ENCODE measurements around the gene C12orf54.

C12orf54 gene

GRCh38 chr12:48525332-48525731 lies 43.0 kb downstream of the C12orf54 start, which contains the start of gene OR8S1:
Gene OR8S1 (plus strand): TSS chr12:48525632. CDS start chr12:48525632, 0 bp downstream.
- H3K79me2 ChIP-seq (ENCODE audit: insufficient read depth, low read length) = no peaks in the 10 kb centered on the region
- H3K27me3 ChIP-seq (ENCODE audit: insufficient read depth, low read length, poor library complexity, severe bottlenecking) = peaks cover 7% of the 10 kb centered on the region
- H2AFZ ChIP-seq (ENCODE audit: low read length) = no peak within 1 kb of the TSS
- no peaks in the 10 kb centered on the region for H3K4me1 ChIP-seq (ENCODE audit: insufficient read depth, low read length, poor library complexity, severe bottlenecking)
- no peaks in the 10 kb centered on the region for H3F3A ChIP-seq (ENCODE audit: low read depth)
- no peaks in the 10 kb centered on the region for H3K9me2 ChIP-seq (replicated peaks; ENCODE audit: low read depth, low read length)
- H3K9ac ChIP-seq (ENCODE audit: low read depth, low read length, poor library complexity, severe bottlenecking) = no peak within 1 kb of the TSS
- H4K20me1 ChIP-seq (ENCODE audit: insufficient read depth, low read length, poor library complexity, severe bottlenecking) = no peaks in the 10 kb centered on the region
- H3K4me3 ChIP-seq (ENCODE audit: low read length, poor library complexity, severe bottlenecking) = no peak within 1 kb of the TSS
- no peaks in the 10 kb centered on the region for H3K36me3 ChIP-seq (ENCODE audit: insufficient read depth, low read length)
- TF ChIP-seq CTCF (conservative IDR thresholded peaks at IDR 0.05; ENCODE audit: low read length) (no peak), EZH2phosphoT487 (IDR thresholded peaks at IDR 0.05; ENCODE audit: borderline replicate concordance) (no peak)
- no peaks in the 10 kb centered on the region for H3K9me3 ChIP-seq (ENCODE audit: insufficient read depth, low read depth, low read length)
- H3K4me2 ChIP-seq (ENCODE audit: low read depth, low read length, poor library complexity, severe bottlenecking) = no peak within 1 kb of the TSS

- H3K9ac ChIP-seq (ENCODE audit: low read depth, low read length, poor library complexity, severe bottlenecking) = no peak overlapping the region
- H3K9me3 ChIP-seq (ENCODE audit: insufficient read depth, low read depth, low read length) = no peaks in the 10 kb centered on the region
- no peaks in the 10 kb centered on the region for H3F3A ChIP-seq (ENCODE audit: low read depth)
- peaks cover 10% of the 10 kb centered on the region for H3K27me3 ChIP-seq (ENCODE audit: insufficient read depth, low read length, poor library complexity, severe bottlenecking)
- no peaks in the 10 kb centered on the region for H3K36me3 ChIP-seq (ENCODE audit: insufficient read depth, low read length)
- H3K4me2 ChIP-seq (ENCODE audit: low read depth, low read length, poor library complexity, severe bottlenecking) = no peak overlapping the region
- H2AFZ ChIP-seq (ENCODE audit: low read length) = no peak overlapping the region
- H3K4me1 ChIP-seq (ENCODE audit: insufficient read depth, low read length, poor library complexity, severe bottlenecking) = no peaks in the 10 kb centered on the region
- H3K79me2 ChIP-seq (ENCODE audit: insufficient read depth, low read length) = no peaks in the 10 kb centered on the region
- no peaks in the 10 kb centered on the region for H3K9me2 ChIP-seq (replicated peaks; ENCODE audit: low read depth, low read length)
- no peaks in the 10 kb centered on the region for H4K20me1 ChIP-seq (ENCODE audit: insufficient read depth, low read length, poor library complexity, severe bottlenecking)
- TF ChIP-seq CTCF (conservative IDR thresholded peaks at IDR 0.05; ENCODE audit: low read length) = no peak
- no peak overlapping the region for H3K4me3 ChIP-seq (ENCODE audit: low read length, poor library complexity, severe bottlenecking)
These were observed 45.8 kb downstream of the C12orf54 start for GRCh38 chr12:48527891-48528670.

GRCh38 chr12:48532601-48533000 lies 50.3 kb downstream of the C12orf54 start:
- Histone ChIP-seq H3K4me1 (ENCODE audit: insufficient read depth, low read length, poor library complexity, severe bottlenecking) (no peaks in the 10 kb centered on the region), H3K4me2 (ENCODE audit: low read depth, low read length, poor library complexity, severe bottlenecking) (no peak overlapping the region), H3K79me2 (ENCODE audit: insufficient read depth, low read length) (no peaks in the 10 kb centered on the region)

More at GRCh38 chr12:48532601-48533000, 50.3 kb downstream of the C12orf54 start:
- no peaks in the 10 kb centered on the region for H3K36me3 ChIP-seq (ENCODE audit: insufficient read depth, low read length)
- no peaks in the 10 kb centered on the region for H3K9me2 ChIP-seq (replicated peaks; ENCODE audit: low read depth, low read length)
- no peaks in the 10 kb centered on the region for H3K9me3 ChIP-seq (ENCODE audit: insufficient read depth, low read depth, low read length)
- H2AFZ ChIP-seq (ENCODE audit: low read length) = no peak overlapping the region
- H3K9ac ChIP-seq (ENCODE audit: low read depth, low read length, poor library complexity, severe bottlenecking) = no peak overlapping the region
- H3F3A ChIP-seq (ENCODE audit: low read depth) = no peaks in the 10 kb centered on the region
- H3K27me3 ChIP-seq (ENCODE audit: insufficient read depth, low read length, poor library complexity, severe bottlenecking) = peaks cover 4% of the 10 kb centered on the region
- H4K20me1 ChIP-seq (ENCODE audit: insufficient read depth, low read length, poor library complexity, severe bottlenecking) = no peaks in the 10 kb centered on the region
- no peak for TF ChIP-seq CTCF (conservative IDR thresholded peaks at IDR 0.05; ENCODE audit: low read length)
- no peak for TF ChIP-seq EZH2phosphoT487 (IDR thresholded peaks at IDR 0.05; ENCODE audit: borderline replicate concordance)
- no peak overlapping the region for H3K4me3 ChIP-seq (ENCODE audit: low read length, poor library complexity, severe bottlenecking)
